ENCODE measurements around the gene LYSMD2. TPM values are rescaled to one million over a fixed set of nuclear protein-coding genes. Genes with fewer than 3 reads are reported as not detected.

The LYSMD2 gene
- polyA plus RNA-seq, 3 donors, result 33.2 to 64.7 (median 50.5) TPM

GRCh38 chr15:51699373-51699772 is 38.1 kb downstream of the LYSMD2 start:
- no peak overlapping the region for H3K4me3 Mint-ChIP-seq
- H3K4me1 Mint-ChIP-seq, result no peaks in the 10 kb centered on the region
- intact Hi-C loops (cut with micrococcal nuclease), result no loop called here
- H2AFZ ChIP-seq (ENCODE audit: insufficient read depth, low read depth, low read length, poor library complexity, severe bottlenecking), result no peak overlapping the region
- TF ChIP-seq, protein P1, sequence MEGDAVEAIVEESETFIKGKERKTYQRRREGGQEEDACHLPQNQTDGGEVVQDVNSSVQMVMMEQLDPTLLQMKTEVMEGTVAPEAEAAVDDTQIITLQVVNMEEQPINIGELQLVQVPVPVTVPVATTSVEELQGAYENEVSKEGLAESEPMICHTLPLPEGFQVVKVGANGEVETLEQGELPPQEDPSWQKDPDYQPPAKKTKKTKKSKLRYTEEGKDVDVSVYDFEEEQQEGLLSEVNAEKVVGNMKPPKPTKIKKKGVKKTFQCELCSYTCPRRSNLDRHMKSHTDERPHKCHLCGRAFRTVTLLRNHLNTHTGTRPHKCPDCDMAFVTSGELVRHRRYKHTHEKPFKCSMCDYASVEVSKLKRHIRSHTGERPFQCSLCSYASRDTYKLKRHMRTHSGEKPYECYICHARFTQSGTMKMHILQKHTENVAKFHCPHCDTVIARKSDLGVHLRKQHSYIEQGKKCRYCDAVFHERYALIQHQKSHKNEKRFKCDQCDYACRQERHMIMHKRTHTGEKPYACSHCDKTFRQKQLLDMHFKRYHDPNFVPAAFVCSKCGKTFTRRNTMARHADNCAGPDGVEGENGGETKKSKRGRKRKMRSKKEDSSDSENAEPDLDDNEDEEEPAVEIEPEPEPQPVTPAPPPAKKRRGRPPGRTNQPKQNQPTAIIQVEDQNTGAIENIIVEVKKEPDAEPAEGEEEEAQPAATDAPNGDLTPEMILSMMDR (IDR thresholded peaks at IDR 0.05), result no peak
- no peak overlapping the region for H3K9ac ChIP-seq (ENCODE audit: insufficient read depth, low read length, poor library complexity, severe bottlenecking)
- WGBS (ENCODE audit: insufficient coverage), result no CpG with 5 or more reads among the region's 1 CpG
- H3K36me3 Mint-ChIP-seq, result no peaks in the 10 kb centered on the region
- no peaks in the 10 kb centered on the region for H4K20me1 ChIP-seq (ENCODE audit: insufficient read depth, low read length)
- H3K9me3 Mint-ChIP-seq, result peaks cover 0 to 2% (median 0%) of the 10 kb centered on the region in 7 donors
- H3K36me3 ChIP-seq (replicated peaks in 1 of 2; ENCODE audit: control insufficient read depth in 1 of 2, insufficient read depth in 2 of 2, low read length in 2 of 2), result no peaks in the 10 kb centered on the region
- no peak overlapping the region for H3K4me3 ChIP-seq (replicated peaks in 1 of 3; ENCODE audit: low read depth in 2 of 3, low read length in 3 of 3)
- H3K27me3 Mint-ChIP-seq (ENCODE audit: low read depth in 3 of 3), result peaks cover 4 to 13% (median 6%) of the 10 kb centered on the region in 3 donors
- peaks cover 3 to 6% of the 10 kb centered on the region in 2 donors for H3K27me3 ChIP-seq (ENCODE audit: control insufficient read depth in 2 of 2, insufficient read depth in 2 of 2, low read length in 2 of 2)
- no peaks in the 10 kb centered on the region for H3K4me1 ChIP-seq (ENCODE audit: control insufficient read depth in 1 of 2, insufficient read depth in 2 of 2, low read length in 2 of 2)
- H3K9me3 ChIP-seq (replicated peaks in 1 of 2; ENCODE audit: control insufficient read depth in 1 of 2, insufficient read depth in 1 of 2, low read length in 2 of 2), result no peaks in the 10 kb centered on the region
- no peaks in the 10 kb centered on the region for H3K79me2 ChIP-seq (ENCODE audit: insufficient read depth, low read length)
- no peak overlapping the region for H3K4me2 ChIP-seq (replicated peaks; ENCODE audit: extremely low read depth, low read length, poor library complexity, severe bottlenecking)
- no peak overlapping the region for H3K27ac Mint-ChIP-seq
- no peak overlapping the region for H3K27ac ChIP-seq (ENCODE audit: low read depth in 1 of 2, low read length in 2 of 2)
- no peak for DNase-seq

DNA sequence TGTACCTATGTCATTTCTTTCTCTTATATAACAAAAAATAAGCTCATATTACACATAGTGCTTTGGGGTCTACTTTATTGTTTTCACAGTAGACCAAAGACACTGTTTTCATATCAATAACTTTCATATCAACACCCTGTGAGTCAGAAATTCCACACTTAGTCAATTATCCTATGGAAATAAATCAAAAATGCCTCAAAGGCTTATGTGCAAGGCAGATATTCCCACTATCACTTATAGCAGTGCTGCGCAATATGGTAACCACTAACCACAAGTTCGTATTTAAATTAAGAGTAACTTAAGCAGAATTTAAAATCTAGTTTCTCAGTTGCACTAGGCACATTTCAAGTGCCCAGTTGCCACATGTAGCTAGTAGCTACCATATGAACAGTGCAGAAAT is 40.3 kb downstream of the LYSMD2 start:
- Histone ChIP-seq H4K20me1 (ENCODE audit: insufficient read depth, low read length) (no peaks in the 10 kb centered on the region), H3K4me2 (replicated peaks; ENCODE audit: extremely low read depth, low read length, poor library complexity, severe bottlenecking) (no peak overlapping the region), H3K27ac (ENCODE audit: low read depth in 1 of 2, low read length in 2 of 2) (no peak overlapping the region), H3K27me3 (ENCODE audit: control insufficient read depth in 2 of 2, insufficient read depth in 2 of 2, low read length in 2 of 2) (peaks cover 3 to 6% of the 10 kb centered on the region in 2 donors), H3K9ac (ENCODE audit: insufficient read depth, low read length, poor library complexity, severe bottlenecking) (no peak overlapping the region), H3K9me3 (replicated peaks in 1 of 2; ENCODE audit: control insufficient read depth in 1 of 2, insufficient read depth in 1 of 2, low read length in 2 of 2) (no peaks in the 10 kb centered on the region), H3K4me1 (ENCODE audit: control insufficient read depth in 1 of 2, insufficient read depth in 2 of 2, low read length in 2 of 2) (peaks cover 4% of the 10 kb centered on the region in 2 donors), H2AFZ (ENCODE audit: insufficient read depth, low read depth, low read length, poor library complexity, severe bottlenecking) (no peak overlapping the region), H3K4me3 (replicated peaks in 1 of 3; ENCODE audit: low read depth in 2 of 3, low read length in 3 of 3) (no peak overlapping the region), H3K79me2 (ENCODE audit: insufficient read depth, low read length) (no peaks in the 10 kb centered on the region), H3K36me3 (replicated peaks in 1 of 2; ENCODE audit: control insufficient read depth in 1 of 2, insufficient read depth in 2 of 2, low read length in 2 of 2) (no peaks in the 10 kb centered on the region)
- no peak overlapping the region for H3K4me3 Mint-ChIP-seq
- intact Hi-C loops (cut with micrococcal nuclease), result no loop called here
- no peaks in the 10 kb centered on the region for H3K9me3 Mint-ChIP-seq
- TF ChIP-seq, protein P1 (IDR thresholded peaks at IDR 0.05), result no peak
- no peak overlapping the region for H3K27ac Mint-ChIP-seq
- DNase-seq, result no peak
- H3K36me3 Mint-ChIP-seq, result no peaks in the 10 kb centered on the region
- WGBS (ENCODE audit: insufficient coverage), result no CpG with 5 or more reads among the region's 2 CpGs
- peaks cover 3 to 12% (median 7%) of the 10 kb centered on the region in 3 donors for H3K27me3 Mint-ChIP-seq (ENCODE audit: low read depth in 3 of 3)
- peaks cover 9% of the 10 kb centered on the region for H3K4me1 Mint-ChIP-seq

All from CD14-positive monocyte (primary cell).